ENCODE results near the gene TUBGCP2.
A peak's percentile ranks its signal among the peaks of the same experiment; 100 is the strongest.

The TUBGCP2 gene

GRCh38 chr10:133231244-133231945 lies 77.3 kb downstream of the TUBGCP2 start:
- DNase-seq, result no peak

GRCh38 chr10:133230387-133231195 lies 78.1 kb downstream of the TUBGCP2 start:
- peak in 6 of 56 donors; percentile 18 to 49 (median 30) for DNase-seq

- DNase-seq, result no peak
Observed at GRCh38 chr10:133230044-133230361, 78.7 kb downstream of the TUBGCP2 start, which contains the start of gene UTF1. UTF1 (plus strand) TSS chr10:133230217; CDS start chr10:133230289, 72 bp downstream.

- DNase-seq, result no peak
Observed at GRCh38 chr10:133229265-133230043, 79.2 kb downstream of the TUBGCP2 start.

Data from amygdala (tissue), 56 donors.